ENCODE results near the gene SNRPD2. TPM values are rescaled to one million over a fixed set of nuclear protein-coding genes. Genes with fewer than 3 reads are reported as not detected.
"Not testable (repeated sequence)": the region's sequence is repeated elsewhere in the genome, so short reads cannot be mapped to it uniquely, and the experiment has no call there.

Gene SNRPD2
- total and polyA plus RNA-seq, 2 of the 8 experiments (the other 6 are each of a cell fraction or from before 2014, with no cell fraction given) = 645 to 759 TPM

DNA sequence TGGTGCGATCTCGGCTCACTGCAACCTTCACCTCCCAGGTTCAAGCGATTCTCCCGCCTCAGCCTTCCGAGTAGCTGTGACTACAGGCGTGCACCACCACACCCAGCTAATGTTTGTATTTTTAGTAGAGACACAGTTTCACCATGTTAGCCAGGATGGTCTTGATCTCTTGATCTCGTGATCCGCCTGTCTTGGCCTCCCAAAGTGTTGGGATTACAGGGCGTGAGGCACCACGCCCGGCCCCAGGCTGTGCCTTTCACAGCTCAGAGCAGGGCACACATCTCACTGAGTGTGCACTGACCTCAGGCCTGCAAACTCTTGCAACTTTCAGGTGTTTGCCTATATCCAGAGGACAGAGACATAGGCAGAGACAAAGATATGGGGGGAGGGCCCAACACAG lies 6.7 kb downstream of the SNRPD2 start:
- not testable (repeated sequence) for H3K23me2 ChIP-seq (ENCODE audit: low read depth, low read length); H2BK5ac ChIP-seq (ENCODE audit: low read depth, low read length); H3K9me3 ChIP-seq (ENCODE audit: insufficient read depth in 2 of 2, low read depth in 1 of 2, low read length in 1 of 2); H3K4ac ChIP-seq (replicated peaks; ENCODE audit: insufficient read length, low read depth, low read length); H4K91ac ChIP-seq (replicated peaks; ENCODE audit: insufficient read length, low read length); H3K56ac ChIP-seq (replicated peaks; ENCODE audit: insufficient read length, low read depth, low read length); H3K4me2 ChIP-seq (ENCODE audit: insufficient read depth in 1 of 2, low read depth in 2 of 2, low read length in 2 of 2); H3K23ac ChIP-seq (ENCODE audit: insufficient read length); H4K20me1 ChIP-seq (replicated peaks in 1 of 2; ENCODE audit: control insufficient read depth in 1 of 2, insufficient read depth in 2 of 2, low read length in 2 of 2); H2BK15ac ChIP-seq (ENCODE audit: low read length); H2AFZ ChIP-seq (ENCODE audit: low read length); FAIRE-seq; H2BK20ac ChIP-seq (ENCODE audit: low read length); DNase-seq (ENCODE audit: low read depth in 1 of 2, low spot score in 2 of 2); H2AK5ac ChIP-seq (ENCODE audit: low read depth, low read length); H3K27me3 ChIP-seq (replicated peaks in 1 of 4; ENCODE audit: control insufficient read depth in 3 of 4, extremely low read depth in 1 of 4, insufficient read depth in 3 of 4, low read length in 3 of 4); H3K9ac ChIP-seq (replicated peaks in 1 of 4; ENCODE audit: extremely low read depth in 1 of 4, low read depth in 3 of 4, low read length in 3 of 4); H3K18ac ChIP-seq (ENCODE audit: extremely low read depth, low read length); H2BK12ac ChIP-seq (ENCODE audit: low read depth, low read length); H3K4me1 ChIP-seq (replicated peaks in 1 of 4; ENCODE audit: control insufficient read depth in 3 of 4, insufficient read depth in 4 of 4, low read length in 3 of 4); H4K5ac ChIP-seq (ENCODE audit: insufficient read length, low read depth, low read length); H2BK120ac ChIP-seq (replicated peaks; ENCODE audit: low read depth, low read length); H3K79me1 ChIP-seq (ENCODE audit: low read depth, low read length); H3K4me3 ChIP-seq (ENCODE audit: extremely low read depth in 1 of 4, insufficient read depth in 2 of 4, low read depth in 3 of 4, low read length in 4 of 4); H3K27ac ChIP-seq (ENCODE audit: low read depth, low read length); H3K14ac ChIP-seq (ENCODE audit: insufficient read length); H4K8ac ChIP-seq (ENCODE audit: extremely low read depth, insufficient read depth, low read length); H3K79me2 ChIP-seq (ENCODE audit: control insufficient read depth in 1 of 2, insufficient read depth in 2 of 2, low read length in 2 of 2)
- 88% methylated on average over 8 of the region's 11 CpGs; no CpG with 5 or more reads in 1 of the 2 experiments for WGBS, 2 experiments (ENCODE audit: extremely low coverage in 1 of 2, insufficient coverage in 1 of 2, insufficient read length in 1 of 2, insufficient replicate concordance in 2 of 2, low coverage in 1 of 2, low lambda C conversion rate in 2 of 2, missing lambda C conversion rate in 1 of 2)
- H3K36me3 ChIP-seq (ENCODE audit: control insufficient read depth in 2 of 4, insufficient read depth in 4 of 4, low read length in 3 of 4) = peaks cover 11 to 48% (median 30%) of the 10 kb centered on the region in 4 experiments
- CTCF ChIA-PET (ENCODE audit: partially characterized antibody) = interaction anchor here (0.5 to 9.6 kb wide), 3 partner anchors 6 to 39 kb away, joined by 3 to 98 read pairs (median 3); partner anchors contain the start of genes QPCTL and SNRPD2
- POLR2A ChIA-PET (ENCODE audit: partially characterized antibody) = interaction anchor here (0.7 to 3.0 kb wide), 3 partner anchors 84 to 794 kb away, joined by 3 to 7 read pairs (median 3); partner anchors contain the start of genes DMPK, SIX5 and TOMM40

Data from H1 (cell line).